ENCODE data around the gene HSPA14.

DNA sequence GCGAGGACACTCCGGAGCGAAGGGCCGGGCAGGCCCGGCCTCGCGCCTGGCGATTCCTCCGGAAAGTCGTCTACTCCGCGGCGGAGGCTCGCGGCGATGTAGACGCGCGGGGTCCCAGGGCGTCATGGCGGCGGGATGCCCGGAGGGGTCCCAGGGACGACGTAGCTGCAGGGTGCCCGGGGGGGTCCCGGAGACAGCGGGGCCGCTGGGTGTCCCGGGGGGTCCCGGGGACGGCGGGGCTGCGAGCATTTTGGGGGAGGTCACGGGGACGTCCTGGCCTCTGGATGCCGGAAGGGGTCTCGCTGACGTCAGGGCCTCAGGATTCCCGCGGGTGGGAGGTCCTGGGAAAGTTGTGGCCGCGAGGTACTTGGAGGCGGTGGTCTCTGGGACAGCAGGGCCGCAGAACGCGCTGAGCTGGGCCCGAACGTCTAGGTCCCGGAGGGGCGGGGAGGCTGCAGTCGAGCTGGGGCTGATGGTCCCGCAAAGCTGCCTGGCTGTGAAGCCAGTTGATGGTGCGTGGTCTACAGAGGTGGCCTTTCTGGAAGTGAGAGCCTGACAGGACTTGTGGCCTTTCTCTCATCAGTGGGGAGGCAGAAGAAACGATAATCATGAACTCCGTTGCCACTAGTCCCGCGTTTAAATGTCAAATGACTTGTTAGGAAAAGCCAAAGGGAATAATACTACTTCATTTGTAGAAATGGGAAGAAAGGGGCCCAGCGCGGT lies 637 bp downstream of the HSPA14 start:
- TF ChIP-seq, protein P1, sequence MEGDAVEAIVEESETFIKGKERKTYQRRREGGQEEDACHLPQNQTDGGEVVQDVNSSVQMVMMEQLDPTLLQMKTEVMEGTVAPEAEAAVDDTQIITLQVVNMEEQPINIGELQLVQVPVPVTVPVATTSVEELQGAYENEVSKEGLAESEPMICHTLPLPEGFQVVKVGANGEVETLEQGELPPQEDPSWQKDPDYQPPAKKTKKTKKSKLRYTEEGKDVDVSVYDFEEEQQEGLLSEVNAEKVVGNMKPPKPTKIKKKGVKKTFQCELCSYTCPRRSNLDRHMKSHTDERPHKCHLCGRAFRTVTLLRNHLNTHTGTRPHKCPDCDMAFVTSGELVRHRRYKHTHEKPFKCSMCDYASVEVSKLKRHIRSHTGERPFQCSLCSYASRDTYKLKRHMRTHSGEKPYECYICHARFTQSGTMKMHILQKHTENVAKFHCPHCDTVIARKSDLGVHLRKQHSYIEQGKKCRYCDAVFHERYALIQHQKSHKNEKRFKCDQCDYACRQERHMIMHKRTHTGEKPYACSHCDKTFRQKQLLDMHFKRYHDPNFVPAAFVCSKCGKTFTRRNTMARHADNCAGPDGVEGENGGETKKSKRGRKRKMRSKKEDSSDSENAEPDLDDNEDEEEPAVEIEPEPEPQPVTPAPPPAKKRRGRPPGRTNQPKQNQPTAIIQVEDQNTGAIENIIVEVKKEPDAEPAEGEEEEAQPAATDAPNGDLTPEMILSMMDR (conservative IDR thresholded peaks at IDR 0.05 in 1 of 2, IDR thresholded peaks at IDR 0.05 in 1 of 2; ENCODE audit: low read depth in 1 of 2, low read length in 2 of 2), result no peak
- no peak for TF ChIP-seq EZH2 (IDR thresholded peaks at IDR 0.05; ENCODE audit: low read length, missing control alignments)
